Adipose tissue (tissue), 3 donors: ENCODE data around the gene ZNF470. TPM values are rescaled to one million over a fixed set of nuclear protein-coding genes. Genes with fewer than 3 reads are reported as not detected.

Source experiments
- H3K27ac ChIP-seq: one replicate; pipeline ENCODE4 v1.5.1; 2013; ENCODE audit warnings: low read depth, low read length
- WGBS, 3 donors: extraction: QIAGEN DNeasy Blood & Tissue Kit; methylation state at CpG; one replicate each; pipeline ENCODE4 v1.1.7; 2013; 5-methylcytosine and 5-hydroxymethylcytosine counted together
- polyA plus RNA-seq, 3 donors: library from polyadenylated mRNA; stranded (reverse); fragments of 200-250 nt; gene quantifications; one replicate each; pipeline ENCODE4 v1.2.3, GENCODE V29; 2013
- donor health status: healthy with polysubstance abuse.
- donor health status: Bipolar disorder and iron deficiency.
- donor health status: healthy.

The ZNF470 gene
- polyA plus RNA-seq, 3 donors: 0.79 to 4.3 (median 0.92) TPM

GRCh38 chr19:56597696-56598095 lies 30.4 kb downstream of the ZNF470 start:
- WGBS, 3 donors: 77 to 94% (median 89%) methylated on average over 4 of the region's 4 CpGs
- H3K27ac ChIP-seq: no peak overlapping the region

DNA sequence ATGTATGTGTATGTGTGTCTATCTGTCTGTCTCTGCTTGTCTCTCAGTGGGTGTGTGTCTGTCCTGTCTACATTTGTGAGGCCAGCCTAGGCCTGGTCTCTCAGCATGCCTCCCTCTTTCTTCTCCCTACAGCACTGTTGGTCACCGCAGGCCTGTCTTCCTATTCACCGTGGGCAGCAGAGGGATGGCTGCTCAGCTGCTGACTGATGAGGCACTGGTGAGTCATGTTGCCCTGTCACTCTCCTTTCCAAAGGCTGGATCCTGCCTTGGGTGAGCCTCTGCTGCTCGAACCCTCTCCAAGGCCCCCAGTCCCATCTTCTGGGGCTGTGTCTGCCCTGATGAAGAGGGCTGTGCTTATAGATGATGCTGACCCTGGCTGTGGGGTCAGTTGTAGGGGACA lies 34.1 kb downstream of the ZNF470 start:
- no peak overlapping the region for H3K27ac ChIP-seq
- 92 to 93% (median 93%) methylated on average over 3 of the region's 3 CpGs for WGBS, 3 donors

DNA sequence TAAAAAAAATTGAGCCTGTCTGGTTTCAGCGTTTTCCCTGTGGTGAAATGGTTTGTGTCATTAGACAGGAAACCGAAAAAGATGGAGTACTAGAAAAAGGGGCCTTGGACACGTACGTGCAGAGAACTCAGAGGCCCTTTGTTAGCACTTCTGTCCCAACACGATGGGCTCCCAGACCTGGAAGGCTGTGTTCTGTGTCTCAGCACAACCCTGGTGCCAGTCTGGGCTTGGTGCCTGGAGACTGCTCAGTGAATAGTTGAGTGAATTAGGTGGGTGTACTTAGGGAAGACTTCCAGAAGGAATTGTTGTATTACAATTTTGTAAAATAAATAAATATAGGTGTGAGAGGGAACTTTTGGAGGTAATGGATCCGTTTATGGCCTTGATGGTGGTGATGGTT lies 36.6 kb downstream of the ZNF470 start:
- WGBS, 3 donors: 78 to 85% (median 79%) methylated on average over 6 of the region's 6 CpGs
- no peak overlapping the region for H3K27ac ChIP-seq

- WGBS, 3 donors: 78 to 88% (median 81%) methylated on average over 8 of the region's 8 CpGs
- H3K27ac ChIP-seq: no peak overlapping the region
Measured at GRCh38 chr19:56608274-56608964, 41.2 kb downstream of the ZNF470 start.

DNA sequence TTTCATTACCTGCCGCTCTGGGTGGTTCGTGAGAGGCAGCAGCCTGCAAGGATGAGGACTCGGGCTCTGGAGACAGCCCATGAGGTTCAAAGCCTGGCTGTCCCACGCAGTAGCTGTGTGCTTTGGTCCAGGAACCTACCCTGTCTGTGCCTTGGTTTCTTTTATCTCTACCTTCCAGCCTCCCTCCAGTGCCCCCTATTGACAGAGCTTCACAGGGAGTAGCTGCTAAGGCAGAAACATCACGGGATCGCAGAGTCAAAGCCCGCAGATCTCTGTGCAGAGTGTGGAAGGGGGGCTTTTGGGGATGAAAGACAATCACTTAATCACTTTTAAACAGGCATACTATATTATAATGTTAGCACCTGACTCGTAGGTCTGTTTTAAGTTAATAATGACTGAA lies 44.0 kb downstream of the ZNF470 start:
- WGBS, 3 donors: 44 to 85% (median 78%) methylated on average over 8 of the region's 8 CpGs
- H3K27ac ChIP-seq: no peak overlapping the region

DNA sequence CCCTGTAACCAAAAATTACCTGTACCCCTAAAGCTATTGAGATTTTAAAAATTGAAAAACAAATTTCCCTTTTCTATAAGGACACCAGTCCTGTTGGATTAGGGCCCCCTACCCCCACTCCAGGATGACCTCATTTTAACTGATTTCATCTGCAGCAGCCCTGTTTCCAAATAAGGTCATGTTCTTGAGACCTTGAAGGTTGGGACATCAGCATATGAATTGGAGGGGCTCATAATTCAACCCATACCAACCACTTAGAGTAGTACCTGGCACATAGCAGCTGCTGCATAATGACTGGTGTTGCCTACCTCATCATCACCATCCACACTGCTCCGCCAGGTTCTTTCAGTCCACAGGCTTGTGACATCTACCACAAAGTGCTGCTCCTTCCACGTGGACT lies 45.5 kb downstream of the ZNF470 start:
- 82 to 94% (median 92%) methylated on average over 2 of the region's 2 CpGs for WGBS, 3 donors
- H3K27ac ChIP-seq: no peak overlapping the region

DNA sequence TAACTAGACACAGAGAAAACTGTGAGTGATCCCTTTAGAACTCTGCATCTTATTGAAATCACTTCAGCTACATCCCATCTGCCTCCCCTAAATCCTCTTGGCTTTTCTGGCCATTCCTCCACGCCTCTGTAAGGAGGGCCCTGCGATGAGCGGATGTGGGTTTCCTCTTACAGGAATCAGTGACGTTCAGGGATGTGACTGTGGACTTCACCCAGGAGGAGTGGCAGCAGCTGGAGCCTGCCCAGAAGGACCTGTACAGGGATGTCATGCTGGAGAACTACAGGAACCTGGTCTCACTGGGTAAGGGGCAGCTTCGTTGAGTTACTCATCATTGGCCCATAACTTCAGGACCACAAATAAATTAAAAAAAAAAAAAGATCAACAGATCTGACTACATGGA lies 46.4 kb downstream of the ZNF470 start:
- H3K27ac ChIP-seq: no peak overlapping the region
- WGBS, 3 donors: 78 to 87% (median 81%) methylated on average over 5 of the region's 5 CpGs

DNA sequence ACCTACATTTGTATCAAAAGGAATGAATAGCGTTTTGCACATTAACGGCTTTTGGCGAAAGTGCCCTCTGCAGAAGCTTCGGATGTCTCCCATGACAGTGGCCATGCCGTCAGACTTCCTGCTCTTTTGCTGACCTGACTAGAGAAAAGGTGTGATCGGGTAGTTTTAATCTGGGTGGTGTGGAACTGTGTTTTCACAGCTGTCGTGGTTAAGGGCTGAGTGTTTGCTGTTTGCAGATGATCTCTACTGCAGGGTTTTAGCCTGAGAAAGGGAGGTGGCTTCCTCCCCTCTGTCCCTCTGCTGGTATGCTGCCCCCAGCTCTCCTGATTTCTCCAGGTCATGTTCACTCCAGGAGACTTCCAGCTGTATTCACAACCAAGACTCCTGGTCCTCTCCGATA lies 50.3 kb downstream of the ZNF470 start:
- H3K27ac ChIP-seq: no peak overlapping the region
- WGBS, 3 donors: 93 to 95% (median 94%) methylated on average over 8 of the region's 8 CpGs

DNA sequence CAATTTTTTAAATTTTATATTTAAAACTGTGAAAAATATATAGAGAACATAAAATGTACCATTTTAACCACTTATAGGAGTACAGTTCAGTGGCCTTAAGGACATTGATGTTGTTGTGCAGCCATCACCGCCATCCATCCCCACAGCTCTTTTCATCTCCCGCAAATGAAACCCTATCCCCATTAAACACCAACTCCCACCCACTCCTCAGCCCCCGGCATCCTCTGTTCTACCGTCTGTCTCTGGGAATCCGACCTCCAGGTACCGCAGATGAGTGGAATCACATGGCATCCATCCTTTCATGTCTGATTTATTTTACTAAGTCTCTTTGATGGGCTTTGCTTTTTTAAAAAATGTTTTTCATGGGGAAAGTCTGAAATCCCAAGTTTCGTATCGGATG lies 51.9 kb downstream of the ZNF470 start:
- H3K27ac ChIP-seq: no peak overlapping the region
- 71 to 87% (median 80%) methylated on average over 8 of the region's 8 CpGs for WGBS, 3 donors

GRCh38 chr19:56622374-56622773 lies 55.1 kb downstream of the ZNF470 start:
- H3K27ac ChIP-seq: no peak overlapping the region
- WGBS, 3 donors: 92 to 94% (median 94%) methylated on average over 37 of the region's 37 CpGs

- H3K27ac ChIP-seq: no peak overlapping the region
- 74 to 90% (median 87%) methylated on average over 9 of the region's 9 CpGs for WGBS, 3 donors
Measured at GRCh38 chr19:56623006-56623405, 55.7 kb downstream of the ZNF470 start.

DNA sequence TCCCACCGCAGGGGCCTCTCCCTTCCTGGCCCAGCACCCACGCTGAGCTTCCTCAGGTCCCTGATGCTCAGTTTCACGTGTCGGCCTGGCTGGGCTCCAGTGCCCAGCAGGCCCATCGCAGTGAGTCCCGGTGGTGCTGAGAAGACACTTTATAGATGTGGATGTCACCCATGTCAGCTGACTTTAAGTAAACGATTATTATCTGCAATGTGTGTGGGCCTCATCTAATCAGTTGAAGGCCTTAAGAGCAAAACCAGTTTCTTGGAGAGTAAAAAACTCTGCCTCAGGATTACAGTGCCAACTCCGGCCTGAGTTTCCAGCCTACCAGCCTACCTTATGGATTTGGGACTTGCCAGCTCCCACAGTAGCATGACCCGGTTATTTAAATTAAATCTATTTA lies 58.4 kb downstream of the ZNF470 start:
- WGBS, 3 donors: 93 to 96% (median 94%) methylated on average over 9 of the region's 9 CpGs
- no peak overlapping the region for H3K27ac ChIP-seq

DNA sequence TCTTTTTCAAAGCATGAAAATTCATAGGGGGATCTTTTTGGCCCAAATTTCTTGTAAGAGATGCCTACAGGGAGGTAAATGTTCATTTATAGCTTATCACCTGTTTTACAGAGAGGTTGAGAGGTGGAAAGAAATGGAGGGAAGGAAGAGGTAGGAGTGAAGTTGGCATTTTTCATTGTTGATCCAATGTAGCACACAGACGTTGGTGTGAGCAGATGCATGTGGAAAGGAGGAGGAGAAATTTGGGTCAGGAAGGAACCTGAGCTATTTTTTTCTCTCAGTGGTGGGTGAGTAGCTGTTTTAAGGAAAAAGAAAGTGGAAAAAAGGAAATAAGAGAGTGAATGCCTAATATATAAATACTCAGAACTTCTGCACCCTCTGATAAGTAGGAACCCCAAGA lies 65.8 kb downstream of the ZNF470 start:
- H3K27ac ChIP-seq: no peak overlapping the region
- 14 to 20% (median 16%) methylated on average over 1 of the region's 1 CpG for WGBS, 3 donors

DNA sequence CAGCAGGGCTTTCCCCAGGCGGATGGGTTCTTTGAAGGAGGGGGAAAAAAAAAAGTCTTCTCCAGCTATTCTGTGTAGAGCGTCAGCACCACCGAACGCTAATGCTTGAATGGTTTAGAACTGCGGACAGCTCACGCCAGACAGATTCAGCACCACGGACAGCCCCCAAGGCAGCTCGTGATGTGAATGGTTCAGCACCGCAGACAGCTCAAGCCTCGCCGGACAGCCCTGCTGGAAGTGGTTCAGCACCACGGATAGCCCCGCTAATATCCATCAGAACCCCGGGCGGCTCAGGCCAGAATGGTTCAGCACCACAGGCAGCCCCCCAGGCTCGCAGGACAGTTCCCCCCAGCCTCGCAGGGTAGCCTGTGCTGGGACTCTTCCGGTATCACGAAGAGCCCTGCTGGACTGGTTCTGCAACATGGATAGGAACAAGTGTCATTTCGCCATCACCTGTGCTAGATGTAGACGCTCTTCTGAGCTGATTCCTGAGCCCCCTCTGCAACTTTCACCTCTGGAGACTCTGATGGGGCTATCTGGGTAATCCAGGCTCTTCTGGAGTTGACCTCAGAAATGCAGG lies 70.8 kb downstream of the ZNF470 start:
- WGBS, 3 donors: 7 to 12% (median 11%) methylated on average over 21 of the region's 21 CpGs

More for the DNA sequence above, 70.8 kb downstream of the ZNF470 start:
- no peak overlapping the region for H3K27ac ChIP-seq

Other genes starting within 250 kb of the ZNF470 start
- 1 to 10 TPM; 2.1 to 3.8 (median 2.3) TPM for gene ZNF582, start 173.9 kb upstream of the ZNF470 start, polyA plus RNA-seq
- 1 to 10 TPM; 1.5 to 2.1 (median 1.9) TPM for gene ZNF583, start 163.1 kb upstream of the ZNF470 start, polyA plus RNA-seq
- 1 to 10 TPM in 2 of 3 donors, under 1 TPM in 1; 0.98 to 3.0 (median 1.6) TPM for gene ZNF667, start 90.1 kb upstream of the ZNF470 start, polyA plus RNA-seq
- gene ZNF471, start 59.6 kb upstream of the ZNF470 start, polyA plus RNA-seq: 1 to 10 TPM; 1.7 to 2.8 (median 1.8) TPM
- gene ZFP28, start 28.5 kb upstream of the ZNF470 start, polyA plus RNA-seq: 1 to 10 TPM; 2.1 to 5.3 (median 2.6) TPM
- 1 to 10 TPM; 2.2 to 4.2 (median 3.4) TPM for gene ZNF71, start 27.8 kb downstream of the ZNF470 start, polyA plus RNA-seq
- under 1 TPM in 2 of 3 donors, not detected in 1; 0.07 to 0.43 TPM for gene SMIM17, start 75.7 kb downstream of the ZNF470 start, polyA plus RNA-seq
- gene ZNF835, start 104.3 kb downstream of the ZNF470 start, polyA plus RNA-seq: 1 to 10 TPM in 2 of 3 donors, under 1 TPM in 1; 0.11 to 2.0 (median 1.1) TPM